Uterus (tissue), 4 donors: ENCODE measurements around the gene PKN3. TPM values are rescaled to one million over a fixed set of nuclear protein-coding genes. Genes with fewer than 3 reads are reported as not detected.

Source experiments
- DNase-seq, 2 donors: peaks; one replicate each; pipeline ENCODE4 v3.0.0-alpha.2; 2019 to 2020
- H3K27ac ChIP-seq, 2 donors: fragments of 200-600 bp; sonication (generic); 1 replicate in 1 of 2; 2 replicates in 1 of 2; pipeline ENCODE4 v1.5.1; 2016 to 2018
- H3K27me3 ChIP-seq, 2 donors: fragments of 200-600 bp; sonication (generic); one replicate each; pipeline ENCODE4 v1.5.1; 2018 to 2019; ENCODE audit warnings: control low read depth in 1 of 2
- H3K36me3 ChIP-seq, 2 donors: fragments of 200-600 bp; sonication (generic); one replicate each; pipeline ENCODE4 v1.5.1; 2019; ENCODE audit warnings: control low read depth in 1 of 2
- H3K4me1 ChIP-seq, 2 donors: fragments of 200-600 bp; sonication (generic); one replicate each; pipeline ENCODE4 v1.5.1; 2018 to 2019; ENCODE audit warnings: control low read depth in 1 of 2
- H3K4me3 ChIP-seq, 2 donors: fragments of 200-600 bp; sonication (generic); 1 replicate in 1 of 2; 2 replicates in 1 of 2; pipeline ENCODE4 v1.5.1; 2018 to 2019; ENCODE audit warnings: mild to moderate bottlenecking in 1 of 2
- H3K9me3 ChIP-seq, 2 donors: fragments of 200-600 bp; sonication (generic); one replicate each; pipeline ENCODE4 v1.5.1; 2019; ENCODE audit warnings: control low read depth in 1 of 2
- POLR2A ChIP-seq, 2 donors: fragments of 450-650 bp; IDR thresholded peaks; one replicate each; pipeline ENCODE4 v1.6.1; 2016; ENCODE audit warnings: antibody characterized with exemption in 2 of 2, mild to moderate bottlenecking in 1 of 2, moderate library complexity in 1 of 2
- intact Hi-C: fragments of 100-400 bp; cut with DNase I; formaldehyde crosslinking; loops from one replicate; pipeline ENCODE4 v1.15.1; 2023; ENCODE audit warnings: low total_unique reads
- total RNA-seq, 4 donors: library from RNA; depleted of rRNA in 3 of 4; stranded (reverse); fragments of >200 nt in 3 of 4; gene quantifications; one replicate each; pipeline versions ENCODE4 v1.1.0 to v1.2.4, GENCODE V29; 2014 to 2023
- TF ChIP-seq, protein P1 (sequence below), 4 experiments: fragments of 200-600 bp in 2 of 4; fragments of 450-650 bp in 2 of 4; sonication (generic) in 2 of 4; IDR thresholded peaks; one replicate each; pipeline ENCODE4 v1.5.1; 2016 to 2019; ENCODE audit warnings: antibody characterized with exemption in 4 of 4, mild to moderate bottlenecking in 2 of 4, moderate library complexity in 1 of 4
- donor health status: DM: yes; HTN: yes; CAD: no.

PKN3 gene
- total RNA-seq, 4 donors from 2014 or later = 2.4 to 19.5 (median 4.5) TPM

DNA sequence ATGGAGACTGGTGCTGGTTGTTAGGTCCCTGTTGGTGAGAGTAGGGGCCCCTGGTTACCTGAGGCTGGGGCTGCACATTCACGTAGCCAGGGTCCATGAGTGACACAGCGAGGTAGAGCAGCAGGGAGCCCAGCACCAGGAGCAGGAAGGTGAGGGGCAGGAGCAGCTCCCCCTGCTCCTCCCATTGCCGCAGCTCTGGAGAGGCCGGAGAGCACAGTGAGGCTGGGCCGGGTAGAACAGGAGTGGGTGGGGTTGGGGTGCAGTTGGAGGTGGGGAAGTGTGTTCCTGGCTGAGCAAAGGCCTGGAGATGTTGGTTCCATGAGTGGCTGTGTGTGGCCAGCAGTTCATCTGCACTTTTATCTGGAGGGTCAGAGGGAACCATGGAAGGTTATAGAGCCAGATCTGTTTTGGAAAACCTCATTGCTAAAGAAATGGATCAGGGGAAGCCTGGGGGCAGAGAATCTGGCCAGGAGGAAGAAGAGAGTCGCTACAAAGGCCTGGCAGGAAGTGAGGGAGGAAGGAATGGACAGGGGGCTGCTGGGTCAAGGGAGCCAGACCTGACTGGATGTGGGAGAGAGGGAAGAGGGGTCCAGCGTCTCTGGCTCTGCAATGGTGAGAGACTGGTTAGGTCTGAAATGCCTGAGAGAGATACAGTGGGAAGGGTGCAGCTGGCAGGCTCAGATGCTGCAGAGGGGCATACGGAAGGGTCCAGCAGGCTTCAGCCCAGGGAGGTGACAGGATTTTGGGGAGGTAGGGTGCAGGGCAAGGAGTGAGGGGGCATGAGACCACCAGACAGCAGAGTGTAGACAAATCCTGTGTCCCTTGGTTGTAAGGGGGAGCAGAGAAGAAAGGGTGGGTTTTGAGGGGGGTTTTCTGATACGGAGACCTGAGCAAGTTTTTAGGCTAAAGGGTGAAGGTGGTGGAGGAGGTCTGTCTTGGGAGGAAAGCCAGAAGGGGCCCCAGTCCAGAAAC lies 20.4 kb downstream of the PKN3 start:
- intact Hi-C loops = no loop called here
- Histone ChIP-seq H3K9me3 (no peaks in the 10 kb centered on the region), H3K27me3 (no peaks in the 10 kb centered on the region), H3K4me1 (no peaks in the 10 kb centered on the region), H3K4me3 (no peak overlapping the region), H3K36me3 (no peaks in the 10 kb centered on the region), H3K27ac (peak overlapping the region; percentile 67 to 86)
- no peak for DNase-seq
- TF ChIP-seq, protein P1, sequence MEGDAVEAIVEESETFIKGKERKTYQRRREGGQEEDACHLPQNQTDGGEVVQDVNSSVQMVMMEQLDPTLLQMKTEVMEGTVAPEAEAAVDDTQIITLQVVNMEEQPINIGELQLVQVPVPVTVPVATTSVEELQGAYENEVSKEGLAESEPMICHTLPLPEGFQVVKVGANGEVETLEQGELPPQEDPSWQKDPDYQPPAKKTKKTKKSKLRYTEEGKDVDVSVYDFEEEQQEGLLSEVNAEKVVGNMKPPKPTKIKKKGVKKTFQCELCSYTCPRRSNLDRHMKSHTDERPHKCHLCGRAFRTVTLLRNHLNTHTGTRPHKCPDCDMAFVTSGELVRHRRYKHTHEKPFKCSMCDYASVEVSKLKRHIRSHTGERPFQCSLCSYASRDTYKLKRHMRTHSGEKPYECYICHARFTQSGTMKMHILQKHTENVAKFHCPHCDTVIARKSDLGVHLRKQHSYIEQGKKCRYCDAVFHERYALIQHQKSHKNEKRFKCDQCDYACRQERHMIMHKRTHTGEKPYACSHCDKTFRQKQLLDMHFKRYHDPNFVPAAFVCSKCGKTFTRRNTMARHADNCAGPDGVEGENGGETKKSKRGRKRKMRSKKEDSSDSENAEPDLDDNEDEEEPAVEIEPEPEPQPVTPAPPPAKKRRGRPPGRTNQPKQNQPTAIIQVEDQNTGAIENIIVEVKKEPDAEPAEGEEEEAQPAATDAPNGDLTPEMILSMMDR (IDR thresholded peaks at IDR 0.05) = no peak
- no peak for TF ChIP-seq POLR2A (IDR thresholded peaks at IDR 0.05)

DNA sequence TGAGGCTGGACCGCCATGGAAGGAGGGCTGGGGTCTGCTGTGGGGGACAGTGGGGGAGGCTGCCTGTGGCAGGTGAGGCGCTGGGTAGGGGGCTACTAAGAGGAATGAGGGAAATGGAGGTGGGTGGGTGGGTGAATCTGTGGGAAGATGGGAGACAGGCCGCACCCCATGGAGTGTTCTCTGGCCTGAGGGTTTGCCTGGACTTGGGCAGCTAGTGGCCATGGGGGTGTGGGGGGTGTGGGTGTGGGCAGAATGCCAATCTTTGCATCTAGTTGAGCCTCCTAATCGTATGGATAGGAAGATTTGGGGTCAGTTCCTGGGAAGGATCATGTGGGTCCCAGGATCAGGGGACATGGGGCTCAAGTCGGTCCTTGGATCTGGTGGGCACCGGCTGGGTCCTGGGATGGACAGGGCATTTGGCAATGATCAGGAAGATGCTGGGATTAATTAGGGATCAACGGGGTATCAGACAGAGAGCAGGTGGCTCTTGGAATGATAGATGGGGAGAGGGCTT lies 21.1 kb downstream of the PKN3 start:
- DNase-seq = peak in 1 of 2 donors; percentile 52
- TF ChIP-seq POLR2A (IDR thresholded peaks at IDR 0.05) = no peak
- TF ChIP-seq, protein P1 (IDR thresholded peaks at IDR 0.05) = no peak
- Histone ChIP-seq H3K36me3 (no peaks in the 10 kb centered on the region), H3K27ac (peak overlapping the region; percentile 67 to 86), H3K4me3 (peak overlapping the region; percentile 45 to 50), H3K4me1 (no peaks in the 10 kb centered on the region), H3K9me3 (no peaks in the 10 kb centered on the region), H3K27me3 (no peaks in the 10 kb centered on the region)
- intact Hi-C loops = no loop called here

DNA sequence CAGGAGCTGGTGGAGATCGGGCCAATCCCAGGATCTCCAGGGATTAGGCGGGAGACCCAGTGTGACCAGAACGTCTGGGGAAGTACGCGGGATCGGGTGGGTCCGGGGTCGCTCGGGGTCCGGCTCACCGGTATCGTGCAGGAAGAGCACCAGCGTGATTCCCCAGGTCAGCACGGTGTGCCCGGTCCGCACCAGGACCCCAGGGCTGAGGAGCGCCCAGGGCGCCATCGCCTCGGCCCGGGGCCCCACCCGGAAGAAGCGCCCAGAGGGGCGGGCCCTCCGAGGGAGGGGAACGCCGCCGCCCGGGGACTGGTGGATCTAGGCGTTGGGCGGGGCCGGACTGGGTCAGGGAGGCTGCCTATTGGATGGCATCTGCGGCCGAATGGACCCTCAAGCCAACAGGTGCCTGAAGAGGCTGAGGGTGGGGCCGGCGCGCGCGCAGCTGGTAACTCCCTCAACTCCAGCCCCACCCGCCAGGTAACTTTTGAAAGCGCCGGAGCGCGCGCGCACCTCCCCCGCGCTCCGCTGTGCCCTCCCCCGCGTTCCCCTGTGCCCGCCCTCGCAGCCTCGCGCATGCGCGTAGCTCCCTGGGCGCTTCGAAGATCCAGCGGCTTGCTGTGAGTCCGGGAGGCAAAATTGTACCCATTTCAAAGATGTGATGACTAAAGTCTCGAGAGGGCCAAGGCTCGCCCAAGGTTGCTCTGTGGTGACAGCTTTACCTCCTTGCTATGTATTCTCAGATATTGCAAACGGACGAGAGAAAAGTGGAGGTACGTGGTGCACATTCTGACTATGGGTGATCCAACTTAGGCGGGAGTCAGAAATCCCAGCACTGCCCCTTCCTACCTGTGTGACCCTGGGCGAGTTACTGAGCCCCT lies 21.8 kb downstream of the PKN3 start, which contains the start of gene ZDHHC12:
ZDHHC12 (minus strand) TSS at position 262 of the 878 bp plus-strand sequence; CDS start at position 228, 34 bp downstream.
- Histone ChIP-seq H3K4me3 (peak within 1 kb of the TSS; percentile 45 to 50), H3K9me3 (no peaks in the 10 kb centered on the region), H3K4me1 (no peaks in the 10 kb centered on the region), H3K27me3 (no peaks in the 10 kb centered on the region), H3K36me3 (no peaks in the 10 kb centered on the region), H3K27ac (peak within 1 kb of the TSS; percentile 67 to 86)
- peak in 1 of 2 donors; percentile 69 for TF ChIP-seq POLR2A (IDR thresholded peaks at IDR 0.05)
- TF ChIP-seq, protein P1 (IDR thresholded peaks at IDR 0.05) = no peak
- intact Hi-C loops = no loop called here
- DNase-seq = peak; percentile 89 to 96

DNA sequence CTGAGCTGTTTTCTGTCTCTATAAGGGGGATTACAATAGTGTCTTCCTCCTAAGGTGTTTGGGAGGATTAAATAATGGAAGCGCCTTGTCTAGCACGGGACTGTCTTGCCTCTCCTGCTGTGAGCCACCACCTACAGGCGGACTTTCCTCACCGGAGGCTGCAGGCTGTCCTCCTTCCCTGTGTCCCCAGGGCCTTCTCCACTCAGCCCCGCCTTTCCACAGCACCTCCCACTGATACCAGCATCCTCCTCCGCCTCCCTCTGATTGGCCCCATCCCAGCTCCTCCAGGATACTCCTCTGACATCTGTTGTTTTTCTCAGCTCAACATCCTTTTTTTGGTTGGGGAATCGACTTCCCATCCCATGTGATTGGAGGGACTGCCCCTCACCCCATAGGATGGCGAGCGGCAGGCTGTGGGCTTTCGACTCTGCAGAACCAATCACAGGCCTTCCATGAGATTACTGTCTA lies 22.5 kb downstream of the PKN3 start:
- Histone ChIP-seq H3K27ac (peak overlapping the region; percentile 67 to 86), H3K27me3 (no peaks in the 10 kb centered on the region), H3K4me1 (no peaks in the 10 kb centered on the region), H3K4me3 (peak overlapping the region; percentile 45 to 50), H3K9me3 (no peaks in the 10 kb centered on the region), H3K36me3 (no peaks in the 10 kb centered on the region)
- TF ChIP-seq, protein P1 (IDR thresholded peaks at IDR 0.05) = peak in 1 of 4 experiments; percentile 15
- TF ChIP-seq POLR2A (IDR thresholded peaks at IDR 0.05) = no peak
- intact Hi-C loops = no loop called here
- DNase-seq = peak; percentile 65 to 81
